Upper lobe of left lung (tissue), 4 donors: Measurements from ENCODE around the gene KCNMA1.

Source experiments
- POLR2A ChIP-seq, 4 donors: fragments of 450-650 bp; IDR thresholded peaks; one replicate each; pipeline ENCODE4 v1.5.1; 2016 to 2017; ENCODE audit warnings: antibody characterized with exemption in 4 of 4, mild to moderate bottlenecking in 2 of 4
- TF ChIP-seq, protein P1 (sequence below), 6 experiments: fragments of 450-650 bp in 4 of 6; fragments of 200-600 bp in 2 of 6; sonication (generic) in 2 of 6; IDR thresholded peaks; one replicate each; pipeline ENCODE4 v1.5.1; 2016 to 2019; ENCODE audit warnings: antibody characterized with exemption in 6 of 6

DNA sequence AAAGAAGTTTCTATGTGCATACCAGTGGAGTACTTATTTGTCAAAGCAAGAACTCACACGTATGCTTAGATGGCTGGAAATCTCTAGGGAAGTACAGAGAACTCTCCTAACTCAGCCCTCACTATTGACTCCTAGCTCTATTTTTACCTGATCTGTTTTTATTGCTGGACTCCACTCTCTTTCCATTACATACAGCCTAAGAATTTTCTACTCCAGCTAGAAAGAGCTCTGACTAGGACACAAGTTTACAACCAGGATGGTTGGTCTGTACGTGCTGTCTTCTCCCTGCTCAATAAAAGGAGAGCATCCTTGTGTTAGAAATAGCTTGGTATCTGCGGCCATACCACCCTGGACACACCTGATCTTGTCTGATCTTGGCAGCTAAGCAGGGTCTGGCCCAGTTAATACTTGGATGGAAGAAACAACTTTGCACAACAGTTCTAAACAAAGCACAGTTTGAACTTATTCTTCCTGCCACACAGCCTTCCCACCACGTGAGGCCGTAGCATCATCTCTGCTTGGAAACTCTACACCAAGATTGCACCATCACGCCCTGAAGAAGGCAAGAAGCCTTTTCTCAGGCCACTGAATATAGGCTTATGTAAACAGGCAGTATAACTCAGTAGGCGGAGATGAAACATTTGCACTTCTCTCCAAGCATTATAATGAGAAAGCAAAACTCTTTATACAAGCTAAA lies 50.7 kb downstream of the KCNMA1 start:
- TF ChIP-seq, protein P1, sequence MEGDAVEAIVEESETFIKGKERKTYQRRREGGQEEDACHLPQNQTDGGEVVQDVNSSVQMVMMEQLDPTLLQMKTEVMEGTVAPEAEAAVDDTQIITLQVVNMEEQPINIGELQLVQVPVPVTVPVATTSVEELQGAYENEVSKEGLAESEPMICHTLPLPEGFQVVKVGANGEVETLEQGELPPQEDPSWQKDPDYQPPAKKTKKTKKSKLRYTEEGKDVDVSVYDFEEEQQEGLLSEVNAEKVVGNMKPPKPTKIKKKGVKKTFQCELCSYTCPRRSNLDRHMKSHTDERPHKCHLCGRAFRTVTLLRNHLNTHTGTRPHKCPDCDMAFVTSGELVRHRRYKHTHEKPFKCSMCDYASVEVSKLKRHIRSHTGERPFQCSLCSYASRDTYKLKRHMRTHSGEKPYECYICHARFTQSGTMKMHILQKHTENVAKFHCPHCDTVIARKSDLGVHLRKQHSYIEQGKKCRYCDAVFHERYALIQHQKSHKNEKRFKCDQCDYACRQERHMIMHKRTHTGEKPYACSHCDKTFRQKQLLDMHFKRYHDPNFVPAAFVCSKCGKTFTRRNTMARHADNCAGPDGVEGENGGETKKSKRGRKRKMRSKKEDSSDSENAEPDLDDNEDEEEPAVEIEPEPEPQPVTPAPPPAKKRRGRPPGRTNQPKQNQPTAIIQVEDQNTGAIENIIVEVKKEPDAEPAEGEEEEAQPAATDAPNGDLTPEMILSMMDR (IDR thresholded peaks at IDR 0.05): no peak
- peak in 1 of 4 donors; percentile 52 for TF ChIP-seq POLR2A (IDR thresholded peaks at IDR 0.05)
